GM12878 (cell line): Measurements from ENCODE around the gene SORCS2.

Source experiments
- BACH1 ChIP-seq: fragments of 450-650 bp; IDR thresholded peaks from 2 replicates; pipeline ENCODE4 v1.6.1; 2017; ENCODE audit warnings: mild to moderate bottlenecking, borderline replicate concordance
- CTCF ChIP-seq, 3 experiments: IDR thresholded peaks in 2 of 3; conservative IDR thresholded peaks in 1 of 3; 2 replicates each; pipeline ENCODE4 v1.5.1; 2011; ENCODE audit warnings: low read depth in 3 of 3, low read length in 3 of 3, mild to moderate bottlenecking in 3 of 3, control low read depth in 2 of 3, moderate library complexity in 2 of 3, inconsistent platforms in 1 of 3, mixed read lengths in 1 of 3; ENCODE audit not compliant: control insufficient read depth in 2 of 3, insufficient read depth in 1 of 3; ENCODE audit errors: extremely low read depth in 1 of 3
- ESRRA ChIP-seq: IDR thresholded peaks from 2 replicates; pipeline ENCODE4 v1.6.1; 2012; ENCODE audit warnings: mild to moderate bottlenecking, low read length, improper control_type of control experiment
- GABPA ChIP-seq: IDR thresholded peaks from 2 replicates; pipeline ENCODE4 v1.6.1; 2014; ENCODE audit warnings: antibody characterized with exemption, low read depth, mild to moderate bottlenecking, inconsistent platforms
- KDM1A ChIP-seq: fragments of 200-600 bp; sonication (generic); IDR thresholded peaks from 2 replicates; pipeline ENCODE4 v1.6.1; 2016; ENCODE audit warnings: borderline replicate concordance
- MTA2 ChIP-seq: fragments of 450-650 bp; IDR thresholded peaks from 2 replicates; pipeline ENCODE4 v1.6.1; 2016; ENCODE audit warnings: low read depth, mild to moderate bottlenecking, moderate library complexity
- MYC ChIP-seq: IDR thresholded peaks from 2 replicates; pipeline ENCODE4 v1.6.1; 2011; ENCODE audit warnings: mild to moderate bottlenecking, low read length, moderate library complexity, inconsistent platforms; ENCODE audit not compliant: insufficient read depth, insufficient replicate concordance, insufficient read length, severe bottlenecking
- PAX5 ChIP-seq: IDR thresholded peaks from 2 replicates; pipeline ENCODE4 v1.6.1; 2011; ENCODE audit warnings: low read depth, low read length, borderline replicate concordance
- POLR2A ChIP-seq: IDR thresholded peaks from 2 replicates; pipeline ENCODE4 v1.6.1; 2011; ENCODE audit warnings: low read depth, mild to moderate bottlenecking, low read length
- POLR2AphosphoS5 ChIP-seq: IDR thresholded peaks from 2 replicates; pipeline ENCODE4 v1.6.1; 2011; ENCODE audit warnings: mild to moderate bottlenecking, low read length, inconsistent platforms
- RELB ChIP-seq: fragments of 450-650 bp; IDR thresholded peaks from 2 replicates; pipeline ENCODE4 v1.6.1; 2017; ENCODE audit warnings: low read depth, mild to moderate bottlenecking, moderate library complexity
- SP1 ChIP-seq: IDR thresholded peaks from one replicate; pipeline ENCODE4 v1.6.1; 2011; ENCODE audit warnings: low read depth, low read length
- TCF7 ChIP-seq: IDR thresholded peaks from 2 replicates; pipeline ENCODE4 v1.6.1; 2014; ENCODE audit warnings: antibody characterized with exemption, borderline replicate concordance

DNA sequence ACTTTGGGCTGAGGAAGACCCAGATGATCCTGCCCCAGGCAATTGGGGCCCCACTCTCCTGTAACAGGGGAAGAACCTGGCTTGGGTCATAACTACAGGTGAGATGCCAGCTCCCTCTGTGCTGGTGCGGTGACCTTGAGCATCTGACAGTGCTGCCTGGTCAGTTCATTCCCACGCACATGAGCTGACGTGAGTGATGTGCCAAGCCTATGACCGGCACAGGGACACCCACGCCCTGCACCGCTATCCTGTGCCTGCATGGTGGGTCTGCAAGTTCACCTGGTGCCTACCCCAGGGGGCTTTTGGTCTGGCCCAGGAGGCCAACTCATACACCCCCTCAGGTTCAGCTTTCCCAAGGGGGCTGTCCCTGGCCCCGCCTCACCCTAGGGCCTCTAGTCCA, 366.1 kb downstream of the SORCS2 start:
- no peak for TF ChIP-seq MTA2
- TF ChIP-seq ESRRA: no peak
- TF ChIP-seq PAX5: no peak
- TF ChIP-seq TCF7: no peak
- TF ChIP-seq SP1: no peak
- TF ChIP-seq BACH1: no peak
- no peak for TF ChIP-seq CTCF (IDR thresholded peaks at IDR 0.05 in 2 of 3, conservative IDR thresholded peaks at IDR 0.05 in 1 of 3; ENCODE audit: control insufficient read depth in 2 of 3, extremely low read depth in 1 of 3, insufficient read depth in 1 of 3, low read depth in 3 of 3, low read length in 3 of 3)
- no peak for TF ChIP-seq KDM1A
- no peak for TF ChIP-seq POLR2AphosphoS5
- no peak for TF ChIP-seq RELB
- no peak for TF ChIP-seq GABPA
- TF ChIP-seq POLR2A: no peak
- TF ChIP-seq MYC: no peak
